ENCODE data around the gene KCNJ9. TPM values are rescaled to one million over a fixed set of nuclear protein-coding genes. Genes with fewer than 3 reads are reported as not detected.

KCNJ9 gene
- total RNA-seq (not detected), polyA plus RNA-seq (under 1 TPM in 2 of 4 donors, not detected in 2; 0.05 to 0.25 TPM)

DNA sequence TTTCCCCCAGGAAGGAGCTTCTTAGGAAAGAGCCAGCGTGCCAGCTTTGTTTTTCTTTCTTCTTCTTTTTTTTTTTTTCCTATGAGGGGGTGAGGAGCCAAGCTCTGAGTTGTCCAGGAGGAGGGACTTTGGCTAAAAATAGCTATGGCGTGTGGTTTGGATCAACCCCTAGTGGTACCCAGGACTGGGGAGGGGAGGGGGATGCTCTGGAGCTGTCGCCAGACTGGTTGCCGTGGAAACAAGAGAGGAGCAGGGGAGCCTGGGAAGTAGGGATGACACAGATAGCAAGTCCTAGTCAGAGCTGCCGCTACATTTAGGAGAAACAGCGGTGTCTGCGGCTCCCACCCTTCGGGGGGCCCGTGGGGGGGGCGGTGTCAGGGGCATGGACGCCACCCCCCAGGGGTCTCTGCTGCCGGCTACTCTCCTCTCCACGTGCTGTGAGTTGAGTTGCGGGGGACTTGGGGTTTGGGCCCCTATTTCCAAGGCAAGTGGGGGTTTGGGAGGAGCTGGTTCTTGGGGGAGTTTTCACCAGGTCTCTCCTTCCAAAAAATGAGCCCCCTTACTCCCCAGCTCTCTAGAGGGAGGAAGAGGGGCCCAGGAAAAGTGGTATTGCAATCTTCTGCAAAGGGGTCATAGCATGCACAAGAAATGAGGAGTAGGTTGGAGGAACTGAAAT lies at the start of gene KCNJ9:
Gene KCNJ9, plus strand, starts transcription at position 278 of the 676 bp plus-strand sequence. CDS start 2,493 bp downstream, outside the sequence.
- Histone ChIP-seq H3K4me1 (ENCODE audit: control insufficient read depth, insufficient read depth, low read length, poor library complexity, severe bottlenecking) (peaks cover 11% of the 10 kb centered on the region), H3K27ac (ENCODE audit: insufficient read depth, low read length, poor library complexity, severe bottlenecking) (no peak within 1 kb of the TSS), H3K9me3 (ENCODE audit: control insufficient read depth in 2 of 2, low read length in 2 of 2) (no peaks in the 10 kb centered on the region), H3K4me3 (ENCODE audit: low read depth, low read length) (no peak within 1 kb of the TSS), H3K36me3 (ENCODE audit: control insufficient read depth, insufficient read depth, low read length) (no peaks in the 10 kb centered on the region), H3K27me3 (ENCODE audit: control insufficient read depth, insufficient read depth, low read length) (peaks cover 35% of the 10 kb centered on the region)
- Mint-ChIP-seq H3K9me3 (peaks cover 0 to 2% (median 0%) of the 10 kb centered on the region in 7 donors), H3K36me3 (peaks cover 9% of the 10 kb centered on the region), H3K4me3 (peak within 1 kb of the TSS in 1 of 4 donors; percentile 48), H3K4me1 (peaks cover 0 to 23% (median 8%) of the 10 kb centered on the region in 4 donors), H3K27ac (no peak within 1 kb of the TSS), H3K27me3 (peaks cover 62% of the 10 kb centered on the region)
- ATAC-seq (ENCODE audit: low read depth in 2 of 2) (no peak), DNase-seq (no peak)

DNA sequence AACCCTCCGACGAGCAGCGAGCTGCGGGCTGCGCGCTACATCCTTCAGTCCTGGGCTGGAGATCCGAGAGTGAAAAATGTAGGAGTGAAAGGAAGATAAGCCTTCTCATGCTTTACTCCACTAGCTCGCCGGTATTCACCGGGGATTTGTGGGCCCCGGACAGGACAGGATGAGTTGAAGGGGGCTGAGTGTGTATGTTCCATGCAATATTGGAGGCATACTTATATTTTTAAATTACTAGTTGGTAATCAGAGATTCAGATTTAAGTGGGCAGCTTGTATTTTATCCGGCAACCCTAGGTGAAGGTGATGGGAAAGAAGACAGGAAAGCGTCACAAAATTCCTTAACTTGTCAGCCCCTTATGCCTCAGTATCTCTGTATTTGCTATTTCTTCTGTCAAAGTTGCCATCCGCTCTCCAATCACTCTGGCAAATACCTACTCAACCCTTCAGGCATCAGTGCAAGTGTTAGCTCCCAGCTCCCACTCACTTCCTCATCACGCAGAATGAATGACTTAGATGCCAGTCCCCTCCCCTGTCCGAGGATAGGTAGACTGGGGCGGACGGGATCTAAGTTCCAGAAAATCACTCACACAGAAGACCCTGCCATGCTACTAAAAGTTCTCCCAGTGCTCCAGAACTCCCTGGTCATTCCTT lies 49.0 kb upstream of the KCNJ9 start:
- Mint-ChIP-seq H3K27ac (peak overlapping the region; percentile 89 to 97 (median 97)), H3K9me3 (peaks cover 0 to 3% (median 0%) of the 10 kb centered on the region in 7 donors), H3K36me3 (peaks cover 1% of the 10 kb centered on the region), H3K4me1 (peaks cover 24 to 45% (median 38%) of the 10 kb centered on the region in 4 donors), H3K27me3 (no peaks in the 10 kb centered on the region), H3K4me3 (peak overlapping the region; percentile 96 to 98 (median 97))
- peaks cover 29% of the 10 kb centered on the region for H3K4me1 ChIP-seq (ENCODE audit: control insufficient read depth, insufficient read depth, low read length, poor library complexity, severe bottlenecking)
- peak in 1 of 3 donors; percentile 17 for DNase-seq
- H3K27ac ChIP-seq (ENCODE audit: insufficient read depth, low read length, poor library complexity, severe bottlenecking): peak overlapping the region; percentile 69
- peak overlapping the region; percentile 81 for H3K4me3 ChIP-seq (ENCODE audit: low read depth, low read length)
- no peaks in the 10 kb centered on the region for H3K36me3 ChIP-seq (ENCODE audit: control insufficient read depth, insufficient read depth, low read length)
- H3K9me3 ChIP-seq (ENCODE audit: control insufficient read depth in 2 of 2, low read length in 2 of 2): no peaks in the 10 kb centered on the region
- no peaks in the 10 kb centered on the region for H3K27me3 ChIP-seq (ENCODE audit: control insufficient read depth, insufficient read depth, low read length)
- peak in 1 of 2 donors; percentile 1 for ATAC-seq (ENCODE audit: low read depth in 2 of 2)

DNA sequence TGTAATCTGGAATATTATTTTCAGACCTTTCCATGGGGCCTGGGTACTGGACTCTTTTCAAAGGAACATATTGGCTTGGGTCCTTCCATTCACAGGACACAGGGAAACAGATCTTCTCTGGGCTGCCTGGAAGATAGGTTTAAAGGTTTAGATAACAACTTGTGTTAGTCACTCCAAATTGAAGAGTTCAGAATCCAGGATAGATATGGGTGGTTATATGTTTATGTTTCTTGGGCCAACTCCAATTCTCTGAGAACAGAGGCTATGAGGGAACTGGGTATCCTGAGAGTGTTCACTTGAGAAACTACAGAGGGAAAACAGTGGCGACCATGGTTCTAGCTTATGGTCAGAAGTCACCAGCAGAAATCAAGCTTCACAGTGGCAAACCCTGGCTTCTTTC lies 40.9 kb upstream of the KCNJ9 start:
- peaks cover 3% of the 10 kb centered on the region for H3K36me3 Mint-ChIP-seq
- Histone ChIP-seq H3K4me3 (ENCODE audit: low read depth, low read length) (no peak overlapping the region), H3K36me3 (ENCODE audit: control insufficient read depth, insufficient read depth, low read length) (no peaks in the 10 kb centered on the region), H3K27ac (ENCODE audit: insufficient read depth, low read length, poor library complexity, severe bottlenecking) (no peak overlapping the region), H3K27me3 (ENCODE audit: control insufficient read depth, insufficient read depth, low read length) (peaks cover 2% of the 10 kb centered on the region), H3K4me1 (ENCODE audit: control insufficient read depth, insufficient read depth, low read length, poor library complexity, severe bottlenecking) (no peaks in the 10 kb centered on the region), H3K9me3 (ENCODE audit: control insufficient read depth in 2 of 2, low read length in 2 of 2) (no peaks in the 10 kb centered on the region)
- H3K27ac Mint-ChIP-seq: no peak overlapping the region
- peaks cover 0 to 3% (median 0%) of the 10 kb centered on the region in 7 donors for H3K9me3 Mint-ChIP-seq
- ATAC-seq (ENCODE audit: low read depth in 2 of 2): no peak
- H3K27me3 Mint-ChIP-seq: peaks cover 1% of the 10 kb centered on the region
- DNase-seq: no peak
- H3K4me1 Mint-ChIP-seq: peaks cover 0 to 2% (median 0%) of the 10 kb centered on the region in 4 donors
- no peak overlapping the region for H3K4me3 Mint-ChIP-seq

DNA sequence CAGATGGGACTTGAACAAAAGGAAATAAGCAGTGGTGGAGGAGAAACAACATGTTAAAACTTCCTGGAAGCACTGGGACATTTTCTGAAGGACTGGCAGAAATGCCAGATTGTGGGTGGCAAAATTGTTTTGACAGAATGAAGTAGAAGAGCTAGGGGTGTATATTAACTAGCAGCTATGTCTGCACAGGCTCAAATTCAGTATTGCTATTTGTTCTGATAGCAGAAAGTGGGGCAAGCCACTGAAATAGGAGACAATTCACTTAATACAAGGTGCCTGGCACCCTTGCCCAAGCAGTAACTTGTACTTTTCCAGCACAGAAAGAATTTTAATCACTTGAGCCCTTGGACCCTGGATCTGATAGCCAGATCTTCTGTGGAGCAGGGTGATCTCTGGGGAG lies 37.8 kb upstream of the KCNJ9 start:
- Mint-ChIP-seq H3K4me3 (no peak overlapping the region), H3K4me1 (peaks cover 0 to 14% (median 4%) of the 10 kb centered on the region in 4 donors), H3K9me3 (peaks cover 0 to 1% (median 0%) of the 10 kb centered on the region in 7 donors), H3K36me3 (peaks cover 3% of the 10 kb centered on the region), H3K27me3 (peaks cover 22% of the 10 kb centered on the region), H3K27ac (peak overlapping the region in 1 of 3 donors; percentile 11)
- no peaks in the 10 kb centered on the region for H3K9me3 ChIP-seq (ENCODE audit: control insufficient read depth in 2 of 2, low read length in 2 of 2)
- no peak for ATAC-seq (ENCODE audit: low read depth in 2 of 2)
- H3K4me3 ChIP-seq (ENCODE audit: low read depth, low read length): no peak overlapping the region
- peaks cover 9% of the 10 kb centered on the region for H3K27me3 ChIP-seq (ENCODE audit: control insufficient read depth, insufficient read depth, low read length)
- no peak for DNase-seq
- H3K4me1 ChIP-seq (ENCODE audit: control insufficient read depth, insufficient read depth, low read length, poor library complexity, severe bottlenecking): peaks cover 4% of the 10 kb centered on the region
- no peak overlapping the region for H3K27ac ChIP-seq (ENCODE audit: insufficient read depth, low read length, poor library complexity, severe bottlenecking)
- H3K36me3 ChIP-seq (ENCODE audit: control insufficient read depth, insufficient read depth, low read length): no peaks in the 10 kb centered on the region

DNA sequence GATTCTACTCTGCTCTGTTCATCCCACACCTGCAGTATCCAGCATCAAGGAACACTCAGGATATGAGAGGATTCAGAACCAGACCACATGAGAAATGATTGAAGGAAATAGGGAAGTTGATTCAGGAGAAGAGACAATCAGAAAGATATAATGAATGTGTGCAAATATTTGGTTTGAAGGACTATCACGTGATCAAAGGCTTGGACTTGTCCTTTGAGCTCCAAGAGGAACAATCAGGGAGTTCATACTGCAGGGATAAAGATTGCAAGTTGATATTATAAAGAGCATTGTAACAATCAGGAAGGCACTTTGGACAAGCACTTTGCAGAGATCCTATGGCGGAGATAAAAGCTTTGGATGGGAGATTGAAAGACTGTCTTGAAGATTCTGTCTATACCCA lies 35.7 kb upstream of the KCNJ9 start:
- Histone ChIP-seq H3K27ac (ENCODE audit: insufficient read depth, low read length, poor library complexity, severe bottlenecking) (no peak overlapping the region), H3K9me3 (ENCODE audit: control insufficient read depth in 2 of 2, low read length in 2 of 2) (no peaks in the 10 kb centered on the region), H3K27me3 (ENCODE audit: control insufficient read depth, insufficient read depth, low read length) (peaks cover 9% of the 10 kb centered on the region), H3K4me1 (ENCODE audit: control insufficient read depth, insufficient read depth, low read length, poor library complexity, severe bottlenecking) (peaks cover 4% of the 10 kb centered on the region), H3K4me3 (ENCODE audit: low read depth, low read length) (no peak overlapping the region), H3K36me3 (ENCODE audit: control insufficient read depth, insufficient read depth, low read length) (no peaks in the 10 kb centered on the region)
- Mint-ChIP-seq H3K27me3 (peaks cover 33% of the 10 kb centered on the region), H3K4me3 (no peak overlapping the region), H3K36me3 (no peaks in the 10 kb centered on the region), H3K27ac (no peak overlapping the region), H3K9me3 (peaks cover 0 to 1% (median 0%) of the 10 kb centered on the region in 7 donors), H3K4me1 (peaks cover 0 to 14% (median 4%) of the 10 kb centered on the region in 4 donors)
- DNase-seq: no peak
- ATAC-seq (ENCODE audit: low read depth in 2 of 2): no peak

DNA sequence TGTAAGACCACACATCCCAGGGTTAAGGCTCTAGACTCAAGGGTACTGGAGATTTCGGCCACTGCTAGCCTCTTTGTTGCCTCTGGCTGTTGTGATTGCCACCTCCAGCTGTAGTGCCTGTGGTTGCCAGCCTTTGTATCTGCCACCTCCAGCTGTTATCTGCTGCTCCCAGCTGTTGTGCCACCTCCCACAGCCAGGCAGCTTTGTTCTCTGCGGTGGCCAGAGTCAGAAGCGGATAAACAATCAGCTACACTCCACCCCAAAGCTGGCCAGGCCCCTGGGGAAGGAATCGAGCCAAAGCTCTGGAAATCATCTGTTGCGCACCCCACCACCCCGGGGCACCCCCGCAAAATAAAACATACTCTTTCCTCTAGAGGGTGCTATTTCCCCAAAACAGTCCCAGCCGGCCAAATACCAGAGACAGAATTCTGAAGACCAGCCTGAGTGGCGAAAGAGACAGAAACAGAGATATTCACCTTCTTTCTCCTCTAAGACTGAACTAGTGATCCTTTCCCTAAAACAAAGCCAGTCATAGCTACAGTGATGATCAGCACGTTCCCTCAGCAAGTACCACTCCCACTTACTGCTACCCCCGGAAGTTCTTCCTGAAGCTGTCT lies 34.7 kb upstream of the KCNJ9 start:
- Mint-ChIP-seq H3K36me3 (no peaks in the 10 kb centered on the region), H3K27ac (peak overlapping the region in 2 of 3 donors; percentile 26 to 45), H3K9me3 (peaks cover 0 to 1% (median 0%) of the 10 kb centered on the region in 7 donors), H3K4me3 (peak overlapping the region in 2 of 4 donors; percentile 55 to 85), H3K27me3 (peaks cover 33% of the 10 kb centered on the region), H3K4me1 (peaks cover 0 to 14% (median 4%) of the 10 kb centered on the region in 4 donors)
- H3K36me3 ChIP-seq (ENCODE audit: control insufficient read depth, insufficient read depth, low read length): no peaks in the 10 kb centered on the region
- peaks cover 4% of the 10 kb centered on the region for H3K4me1 ChIP-seq (ENCODE audit: control insufficient read depth, insufficient read depth, low read length, poor library complexity, severe bottlenecking)
- H3K27me3 ChIP-seq (ENCODE audit: control insufficient read depth, insufficient read depth, low read length): peaks cover 11% of the 10 kb centered on the region
- no peaks in the 10 kb centered on the region for H3K9me3 ChIP-seq (ENCODE audit: control insufficient read depth in 2 of 2, low read length in 2 of 2)
- ATAC-seq (ENCODE audit: low read depth in 2 of 2) (peak; percentile 58 to 68), DNase-seq (peak; percentile 12 to 55 (median 45))
- H3K4me3 ChIP-seq (ENCODE audit: low read depth, low read length): peak overlapping the region; percentile 67
- no peak overlapping the region for H3K27ac ChIP-seq (ENCODE audit: insufficient read depth, low read length, poor library complexity, severe bottlenecking)

DNA sequence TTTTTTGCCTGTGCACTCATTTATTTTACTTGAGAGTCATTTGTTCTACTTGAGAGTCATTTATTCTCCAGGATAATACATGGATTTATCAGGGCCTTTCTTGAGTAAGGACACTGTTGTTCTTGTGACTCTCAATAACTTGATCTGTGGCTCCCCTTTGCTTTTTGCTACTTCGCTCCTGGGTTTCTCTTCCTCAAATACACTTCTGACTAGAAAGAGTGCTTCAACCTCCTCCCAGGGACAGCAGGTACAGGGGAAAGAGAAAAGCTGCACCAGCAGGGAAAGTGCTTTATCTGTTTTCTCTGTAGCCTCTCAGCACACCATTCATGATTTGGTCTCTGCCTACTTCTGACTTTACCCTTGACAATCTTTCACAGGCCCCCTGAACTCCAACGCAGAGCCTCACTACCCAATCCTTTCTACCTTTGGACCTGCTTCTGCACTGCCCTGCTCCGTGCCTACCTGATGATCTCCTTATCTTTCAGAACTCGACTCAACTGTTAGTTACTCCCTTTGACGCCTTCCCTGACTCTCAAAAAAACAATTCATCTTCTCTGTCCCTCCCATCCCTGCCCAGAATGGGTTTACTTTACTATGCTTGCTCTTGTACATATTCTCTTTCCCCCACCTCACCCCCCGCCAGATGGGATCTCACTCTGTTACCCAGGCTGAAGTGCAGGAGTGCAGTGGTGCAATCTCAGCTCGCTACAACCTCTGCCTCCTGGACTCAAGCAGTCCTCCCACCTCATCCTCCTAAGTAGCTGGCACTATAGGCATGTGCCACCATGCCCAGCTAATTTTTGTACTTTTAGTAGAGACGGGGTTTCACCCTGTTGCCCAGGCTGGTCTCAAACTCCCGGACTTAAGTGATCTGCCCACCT lies 34.0 kb upstream of the KCNJ9 start:
- Mint-ChIP-seq H3K4me1 (peaks cover 0 to 14% (median 4%) of the 10 kb centered on the region in 4 donors), H3K4me3 (peak overlapping the region in 2 of 4 donors; percentile 55 to 85), H3K9me3 (peaks cover 0 to 1% (median 0%) of the 10 kb centered on the region in 7 donors), H3K36me3 (no peaks in the 10 kb centered on the region), H3K27ac (peak overlapping the region in 2 of 3 donors; percentile 26 to 89), H3K27me3 (peaks cover 34% of the 10 kb centered on the region)
- H3K27me3 ChIP-seq (ENCODE audit: control insufficient read depth, insufficient read depth, low read length): peaks cover 17% of the 10 kb centered on the region
- H3K27ac ChIP-seq (ENCODE audit: insufficient read depth, low read length, poor library complexity, severe bottlenecking): no peak overlapping the region
- no peaks in the 10 kb centered on the region for H3K36me3 ChIP-seq (ENCODE audit: control insufficient read depth, insufficient read depth, low read length)
- ATAC-seq (ENCODE audit: low read depth in 2 of 2) (no peak), DNase-seq (no peak)
- H3K4me1 ChIP-seq (ENCODE audit: control insufficient read depth, insufficient read depth, low read length, poor library complexity, severe bottlenecking): peaks cover 4% of the 10 kb centered on the region
- H3K4me3 ChIP-seq (ENCODE audit: low read depth, low read length): peak overlapping the region; percentile 67
- no peaks in the 10 kb centered on the region for H3K9me3 ChIP-seq (ENCODE audit: control insufficient read depth in 2 of 2, low read length in 2 of 2)

Measured in CD4-positive, CD25-positive, alpha-beta regulatory T cell (primary cell).